ENCODE results near the gene CDHR3.
"Not testable (repeated sequence)": the region's sequence is repeated elsewhere in the genome, so short reads cannot be mapped to it uniquely, and the experiment has no call there.

Gene CDHR3

GRCh38 chr7:105962353-105962752 lies 711 bp upstream of the CDHR3 start:
- no peak for DNase-seq

- no peak for DNase-seq
Observed at GRCh38 chr7:105971845-105972244, 8.8 kb downstream of the CDHR3 start.

- DNase-seq: no peak
Observed at GRCh38 chr7:105972276-105972675, 9.2 kb downstream of the CDHR3 start.

GRCh38 chr7:105974471-105974870 lies 11.4 kb downstream of the CDHR3 start:
- DNase-seq: no peak

GRCh38 chr7:105975770-105976417 lies 12.8 kb downstream of the CDHR3 start:
- no peak for DNase-seq

- no peak for DNase-seq
Observed at GRCh38 chr7:105976868-105977267, 13.8 kb downstream of the CDHR3 start.

- DNase-seq: no peak
Observed at GRCh38 chr7:105978035-105978434, 15.0 kb downstream of the CDHR3 start.

GRCh38 chr7:105978974-105979373 lies 15.9 kb downstream of the CDHR3 start:
- DNase-seq: no peak

- DNase-seq: no peak
Observed at GRCh38 chr7:105979405-105979804, 16.3 kb downstream of the CDHR3 start.

GRCh38 chr7:105980645-105981396 lies 17.8 kb downstream of the CDHR3 start:
- no peak for DNase-seq

- DNase-seq: no peak
Observed at GRCh38 chr7:105982388-105982787, 19.3 kb downstream of the CDHR3 start.

- not testable (repeated sequence) for DNase-seq
Observed at GRCh38 chr7:105984808-105985207, 21.7 kb downstream of the CDHR3 start.

- no peak for DNase-seq
Observed at GRCh38 chr7:105985229-105985628, 22.2 kb downstream of the CDHR3 start.

GRCh38 chr7:105985672-105986215 lies 22.7 kb downstream of the CDHR3 start:
- no peak for DNase-seq

GRCh38 chr7:105987046-105987445 lies 24.0 kb downstream of the CDHR3 start:
- no peak for DNase-seq

GRCh38 chr7:105988276-105988675 lies 25.2 kb downstream of the CDHR3 start:
- no peak for DNase-seq

- no peak for DNase-seq
Observed at GRCh38 chr7:105989191-105989590, 26.1 kb downstream of the CDHR3 start.

GRCh38 chr7:105989686-105990085 lies 26.6 kb downstream of the CDHR3 start:
- DNase-seq: no peak

- DNase-seq: no peak
Observed at GRCh38 chr7:105990141-105990540, 27.1 kb downstream of the CDHR3 start.

GRCh38 chr7:105990727-105991453 lies 27.8 kb downstream of the CDHR3 start:
- no peak for DNase-seq

GRCh38 chr7:105992905-105993304 lies 29.8 kb downstream of the CDHR3 start:
- DNase-seq: no peak

GRCh38 chr7:105996860-105997737 lies 34.0 kb downstream of the CDHR3 start:
- DNase-seq: no peak

GRCh38 chr7:105999256-105999655 lies 36.2 kb downstream of the CDHR3 start:
- DNase-seq: no peak

Measured in activated CD4-positive, alpha-beta T cell treated with anti-CD3 and anti-CD28 coated beads, Interleukin-2, amount 50 U/mL, for 16 hours (primary cell).